ENCODE measurements around the gene AP2B1. TPM values are rescaled to one million over a fixed set of nuclear protein-coding genes. Genes with fewer than 3 reads are reported as not detected.
"Not testable (repeated sequence)": the region's sequence is repeated elsewhere in the genome, so short reads cannot be mapped to it uniquely, and the experiment has no call there.

The AP2B1 gene
- total RNA-seq, 1 experiment from 2014 or later: 100 TPM

GRCh38 chr17:35575759-35576158 lies 11.4 kb upstream of the AP2B1 start:
- DNase-seq (ENCODE audit: low read depth): no peak

DNA sequence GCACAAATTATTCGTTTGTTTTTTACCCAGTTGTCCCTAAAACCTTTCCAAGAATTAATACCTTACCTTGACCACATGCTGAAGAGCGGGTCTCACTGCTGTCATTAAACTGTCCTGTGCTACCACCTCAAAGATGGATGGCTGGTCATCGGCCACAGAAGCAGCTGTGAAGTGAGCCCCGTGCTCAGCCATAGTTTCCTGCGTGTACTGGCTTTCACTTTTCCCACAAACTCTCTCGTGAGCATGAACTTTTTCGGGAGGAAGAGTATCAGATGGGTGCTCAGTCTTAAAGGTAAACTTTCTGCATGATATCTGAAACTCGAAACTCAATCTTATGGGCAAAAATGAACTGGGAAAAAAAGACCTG lies 9.3 kb upstream of the AP2B1 start:
- peak; percentile 23 for DNase-seq (ENCODE audit: low read depth)

DNA sequence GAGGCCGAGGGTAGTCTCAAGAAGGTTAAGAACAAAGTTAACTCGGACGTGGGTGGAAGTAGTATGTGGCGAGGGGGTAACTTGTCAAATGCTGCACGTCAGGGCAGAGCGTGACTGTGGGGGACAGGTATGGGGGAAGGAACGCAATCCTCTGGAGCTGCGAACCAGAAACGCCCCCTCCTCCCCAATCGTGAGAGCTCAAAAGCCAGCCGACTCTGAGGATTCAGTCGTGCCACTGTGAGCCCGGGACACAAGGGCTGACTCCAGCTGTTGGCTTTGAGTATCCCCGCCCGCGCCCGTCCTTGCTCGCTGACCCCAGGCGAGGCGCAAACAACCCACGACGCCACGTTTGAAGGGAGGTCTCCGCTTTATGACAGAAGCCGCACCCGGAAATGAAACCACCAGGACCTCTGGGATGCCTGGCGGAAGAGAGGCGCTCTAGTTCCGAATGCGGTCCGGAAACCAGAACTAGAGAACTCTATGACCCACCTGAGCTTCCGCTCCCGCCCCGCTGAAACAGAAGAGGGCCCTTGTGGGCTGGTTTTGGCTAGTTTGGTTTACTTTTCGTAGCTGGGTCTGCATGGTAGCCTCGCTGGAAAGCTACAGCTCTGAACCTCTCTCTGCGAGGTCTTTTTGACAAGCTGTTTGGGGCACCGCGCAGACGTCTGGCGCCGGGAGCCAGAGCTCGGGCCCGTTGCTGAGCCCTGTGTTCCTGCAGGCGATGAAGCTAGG lies 8.8 kb upstream of the AP2B1 start, which contains the start of gene PEX12:
Gene PEX12 (minus strand): TSS at position 375 of the 732 bp plus-strand sequence. CDS start 550 bp downstream, outside the sequence.
- DNase-seq (ENCODE audit: low read depth): peak; percentile 92

DNA sequence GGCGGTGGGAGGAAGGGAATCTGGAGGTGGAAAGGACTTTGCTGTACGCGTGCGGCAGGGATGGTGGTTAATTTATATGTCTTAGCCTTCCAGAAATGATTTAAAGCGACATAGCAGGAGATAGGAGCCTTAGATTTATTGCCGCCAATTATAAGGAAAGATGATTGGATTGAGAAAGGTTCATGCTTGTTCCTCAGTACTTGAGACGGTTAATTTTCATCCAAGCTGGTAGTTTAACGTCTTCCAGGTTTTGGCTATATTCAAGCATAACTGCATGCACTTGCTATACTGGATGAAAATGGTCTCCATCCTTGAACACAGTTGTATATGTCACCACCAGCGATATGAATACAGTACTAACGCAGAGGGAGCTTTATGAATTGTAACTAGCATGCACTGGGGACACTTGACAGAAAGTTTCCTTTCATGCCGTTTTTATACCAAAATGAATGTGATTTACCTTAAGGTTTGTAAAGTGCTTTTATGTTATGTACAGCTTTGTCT lies 8.1 kb upstream of the AP2B1 start:
- DNase-seq (ENCODE audit: low read depth): no peak

GRCh38 chr17:35584061-35584460 lies 3.1 kb upstream of the AP2B1 start:
- no peak for DNase-seq (ENCODE audit: low read depth)

GRCh38 chr17:35586569-35587073 lies 501 bp upstream of the AP2B1 start:
- no peak for DNase-seq (ENCODE audit: low read depth)

DNA sequence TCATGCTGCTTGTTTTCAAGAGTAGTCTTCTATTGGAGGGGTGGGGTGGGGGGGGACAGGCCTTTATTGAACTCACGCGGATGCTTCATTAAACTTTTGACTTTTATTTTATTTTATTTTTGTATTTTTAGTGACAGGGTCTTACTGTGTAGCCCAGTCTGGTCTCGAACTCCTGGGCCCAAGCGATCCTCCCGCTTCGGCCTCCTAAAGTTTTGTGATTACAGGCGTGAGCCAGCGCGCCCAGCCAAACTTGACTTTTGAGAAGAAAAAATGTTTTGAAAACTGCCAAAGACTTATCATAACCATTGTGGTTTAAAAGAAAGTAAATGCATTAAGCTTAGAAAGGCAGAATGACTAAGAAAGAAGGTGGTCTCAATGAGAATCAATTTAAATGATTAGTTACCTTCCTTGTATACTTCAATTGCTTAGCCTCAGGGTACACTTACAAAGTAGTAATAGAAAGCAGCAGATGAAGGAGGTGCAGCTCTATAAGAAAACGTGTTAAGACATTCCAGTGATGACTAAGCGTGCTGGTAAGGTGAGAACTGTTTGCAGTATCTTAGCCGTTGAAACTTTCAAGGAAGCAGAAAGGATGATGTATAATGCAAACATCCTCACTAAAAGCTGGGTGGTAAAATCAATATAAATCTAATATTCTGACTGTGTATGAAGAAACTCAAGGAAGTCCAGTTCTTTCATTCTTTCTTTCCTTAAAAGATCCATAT lies 1.2 kb downstream of the AP2B1 start:
- DNase-seq (ENCODE audit: low read depth): peak; percentile 66

DNA sequence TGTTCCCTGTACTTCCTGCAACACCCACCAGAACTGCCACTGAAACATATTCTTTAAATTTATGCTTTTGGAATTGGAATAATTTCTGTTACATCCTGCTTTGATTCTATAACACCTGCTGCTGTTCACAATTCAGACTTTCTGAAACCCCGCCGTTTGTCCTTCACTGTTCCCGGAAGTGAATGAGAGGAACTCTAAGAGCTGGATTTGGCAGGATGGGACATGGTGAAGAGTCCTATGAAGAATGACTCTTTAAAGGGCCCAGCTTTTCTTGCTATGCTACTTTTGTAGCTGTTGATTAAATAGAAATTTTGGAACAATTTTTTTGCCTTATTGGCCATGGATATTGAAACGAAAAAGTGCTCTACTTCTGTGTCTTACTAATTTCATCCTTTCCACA lies 8.9 kb downstream of the AP2B1 start:
- DNase-seq (ENCODE audit: low read depth): no peak

GRCh38 chr17:35596530-35597233 lies 9.6 kb downstream of the AP2B1 start:
- DNase-seq (ENCODE audit: low read depth): no peak

- DNase-seq (ENCODE audit: low read depth): no peak
Measured at GRCh38 chr17:35597604-35598003, 10.5 kb downstream of the AP2B1 start.

- no peak for DNase-seq (ENCODE audit: low read depth)
Measured at GRCh38 chr17:35603674-35604073, 16.6 kb downstream of the AP2B1 start.

GRCh38 chr17:35605678-35606077 lies 18.6 kb downstream of the AP2B1 start:
- no peak for DNase-seq (ENCODE audit: low read depth)

- no peak for DNase-seq (ENCODE audit: low read depth)
Measured at GRCh38 chr17:35607239-35607847, 20.2 kb downstream of the AP2B1 start.

GRCh38 chr17:35609831-35610230 lies 22.7 kb downstream of the AP2B1 start:
- no peak for DNase-seq (ENCODE audit: low read depth)

GRCh38 chr17:35610746-35611145 lies 23.6 kb downstream of the AP2B1 start:
- not testable (repeated sequence) for DNase-seq (ENCODE audit: low read depth)

- peak; percentile 51 for DNase-seq (ENCODE audit: low read depth)
Measured at GRCh38 chr17:35612924-35613521, 25.9 kb downstream of the AP2B1 start.

DNA sequence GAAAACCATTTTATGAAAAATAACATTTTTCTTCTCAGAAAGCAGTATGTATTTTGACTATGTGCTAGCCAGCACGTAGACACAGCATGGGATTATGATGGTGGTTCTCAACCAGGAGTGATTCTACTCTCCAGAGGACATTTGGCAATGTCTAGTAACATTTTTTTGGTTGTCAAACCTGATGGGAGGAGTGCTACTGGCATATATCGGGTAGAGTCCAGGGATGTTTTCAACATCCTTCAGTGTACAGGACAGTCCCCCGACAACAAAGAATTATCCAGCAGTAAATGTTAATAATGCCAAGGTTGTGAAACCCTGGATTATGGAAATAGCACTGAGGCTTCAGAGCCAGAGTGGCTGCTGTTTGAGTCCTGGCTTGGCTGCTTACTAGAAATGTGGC lies 27.7 kb downstream of the AP2B1 start:
- DNase-seq (ENCODE audit: low read depth): peak; percentile 27

GRCh38 chr17:35616536-35616935 lies 29.4 kb downstream of the AP2B1 start:
- DNase-seq (ENCODE audit: low read depth): no peak

- no peak for DNase-seq (ENCODE audit: low read depth)
Measured at GRCh38 chr17:35617505-35617904, 30.4 kb downstream of the AP2B1 start.

GRCh38 chr17:35618628-35619027 lies 31.5 kb downstream of the AP2B1 start:
- no peak for DNase-seq (ENCODE audit: low read depth)

DNA sequence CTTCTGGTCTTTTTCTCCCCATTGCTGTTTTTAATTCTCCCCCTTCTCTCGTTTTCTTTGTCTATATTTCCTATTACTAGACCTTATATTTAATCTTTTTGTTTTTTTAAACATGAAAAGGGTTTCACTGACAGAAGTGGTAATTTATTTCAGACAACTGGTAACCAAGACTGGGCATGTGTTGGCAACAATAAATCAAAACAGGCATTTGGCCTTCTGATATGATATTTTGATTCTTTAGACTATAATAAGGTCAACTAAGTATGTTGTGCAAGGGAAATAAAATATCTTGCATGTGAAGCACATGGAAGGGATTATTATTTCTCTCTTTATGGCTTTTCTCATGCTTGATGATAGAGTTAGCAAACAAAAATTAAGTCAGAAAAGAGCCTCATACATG lies 34.6 kb downstream of the AP2B1 start:
- DNase-seq (ENCODE audit: low read depth): peak; percentile 59
